ENCODE results near the gene ABCE1.

ABCE1 gene

GRCh38 chr4:145102619-145103018 is 4.5 kb downstream of the ABCE1 start:
- no peak overlapping the region for H3K4me3 ChIP-seq (ENCODE audit: low read depth, low read length)
- TF ChIP-seq, protein P1, sequence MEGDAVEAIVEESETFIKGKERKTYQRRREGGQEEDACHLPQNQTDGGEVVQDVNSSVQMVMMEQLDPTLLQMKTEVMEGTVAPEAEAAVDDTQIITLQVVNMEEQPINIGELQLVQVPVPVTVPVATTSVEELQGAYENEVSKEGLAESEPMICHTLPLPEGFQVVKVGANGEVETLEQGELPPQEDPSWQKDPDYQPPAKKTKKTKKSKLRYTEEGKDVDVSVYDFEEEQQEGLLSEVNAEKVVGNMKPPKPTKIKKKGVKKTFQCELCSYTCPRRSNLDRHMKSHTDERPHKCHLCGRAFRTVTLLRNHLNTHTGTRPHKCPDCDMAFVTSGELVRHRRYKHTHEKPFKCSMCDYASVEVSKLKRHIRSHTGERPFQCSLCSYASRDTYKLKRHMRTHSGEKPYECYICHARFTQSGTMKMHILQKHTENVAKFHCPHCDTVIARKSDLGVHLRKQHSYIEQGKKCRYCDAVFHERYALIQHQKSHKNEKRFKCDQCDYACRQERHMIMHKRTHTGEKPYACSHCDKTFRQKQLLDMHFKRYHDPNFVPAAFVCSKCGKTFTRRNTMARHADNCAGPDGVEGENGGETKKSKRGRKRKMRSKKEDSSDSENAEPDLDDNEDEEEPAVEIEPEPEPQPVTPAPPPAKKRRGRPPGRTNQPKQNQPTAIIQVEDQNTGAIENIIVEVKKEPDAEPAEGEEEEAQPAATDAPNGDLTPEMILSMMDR (IDR thresholded peaks at IDR 0.05; ENCODE audit: low read depth, low read length): no peak

DNA sequence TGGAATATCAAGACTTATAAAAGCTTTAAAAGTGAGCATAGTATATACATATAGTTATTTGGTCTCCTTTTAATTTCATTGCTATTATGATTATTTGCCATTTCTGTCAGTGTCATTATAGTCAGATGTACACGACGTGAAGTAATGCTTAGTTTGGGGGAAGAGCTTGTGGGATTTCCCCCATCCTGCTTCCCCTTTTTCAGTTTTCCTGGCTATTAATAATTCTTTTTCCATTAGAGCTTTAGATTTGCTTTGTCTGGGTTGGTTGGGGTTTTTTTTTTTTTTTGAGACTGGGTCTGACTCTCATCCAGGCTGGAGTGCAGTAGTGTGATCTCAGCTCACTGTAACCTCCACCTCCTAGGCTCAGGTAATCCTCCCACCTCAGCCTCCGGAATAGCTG is 5.4 kb downstream of the ABCE1 start:
- no peak overlapping the region for H3K4me3 ChIP-seq (ENCODE audit: low read depth, low read length)
- TF ChIP-seq, protein P1 (IDR thresholded peaks at IDR 0.05; ENCODE audit: low read depth, low read length): no peak

- TF ChIP-seq, protein P1 (IDR thresholded peaks at IDR 0.05; ENCODE audit: low read depth, low read length): no peak
- H3K4me3 ChIP-seq (ENCODE audit: low read depth, low read length): no peak overlapping the region
Observed at GRCh38 chr4:145107126-145107525, 9.0 kb downstream of the ABCE1 start.

DNA sequence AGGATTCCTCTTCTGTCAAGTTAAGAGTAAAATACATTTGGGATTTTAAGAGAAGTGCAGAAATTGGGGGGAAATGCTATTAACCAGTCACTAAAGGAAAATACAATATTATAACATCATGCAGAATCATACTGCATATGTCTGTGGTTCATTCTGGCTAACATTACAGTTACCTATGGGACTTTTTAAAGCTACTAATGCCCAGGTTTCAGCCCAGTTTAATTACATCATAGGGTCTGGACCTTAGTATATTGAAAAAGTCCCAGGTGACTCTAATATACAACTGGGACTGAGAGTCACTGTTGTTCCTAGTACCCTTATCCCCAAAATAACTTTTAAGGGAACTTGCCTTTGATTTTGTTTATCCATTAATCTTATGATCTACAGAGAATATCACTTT is 10.0 kb downstream of the ABCE1 start:
- no peak overlapping the region for H3K4me3 ChIP-seq (ENCODE audit: low read depth, low read length)
- TF ChIP-seq, protein P1 (IDR thresholded peaks at IDR 0.05; ENCODE audit: low read depth, low read length): no peak

- TF ChIP-seq, protein P1 (IDR thresholded peaks at IDR 0.05; ENCODE audit: low read depth, low read length): no peak
- H3K4me3 ChIP-seq (ENCODE audit: low read depth, low read length): no peak overlapping the region
Observed at GRCh38 chr4:145125396-145125795, 27.3 kb downstream of the ABCE1 start.

DNA sequence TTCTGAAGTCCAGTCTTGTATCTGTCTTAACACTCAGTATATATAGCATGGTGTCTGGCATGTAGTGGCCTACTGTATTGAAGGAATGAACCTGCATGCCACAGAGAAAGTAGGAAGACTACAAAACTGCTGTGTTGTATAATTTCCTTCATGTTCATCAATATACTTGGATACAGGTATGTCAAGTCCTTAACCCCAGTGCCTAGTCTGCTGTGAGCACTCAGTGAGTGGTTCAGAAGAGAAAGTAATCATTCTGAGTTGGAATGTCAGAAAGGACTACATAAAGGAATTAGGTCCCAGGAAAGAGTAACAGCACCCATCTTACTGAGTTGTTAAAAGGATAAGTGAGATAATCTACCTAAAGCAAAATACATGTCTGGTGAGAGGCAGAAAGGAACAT is 32.0 kb downstream of the ABCE1 start:
- TF ChIP-seq, protein P1 (IDR thresholded peaks at IDR 0.05; ENCODE audit: low read depth, low read length): no peak
- no peak overlapping the region for H3K4me3 ChIP-seq (ENCODE audit: low read depth, low read length)

DNA sequence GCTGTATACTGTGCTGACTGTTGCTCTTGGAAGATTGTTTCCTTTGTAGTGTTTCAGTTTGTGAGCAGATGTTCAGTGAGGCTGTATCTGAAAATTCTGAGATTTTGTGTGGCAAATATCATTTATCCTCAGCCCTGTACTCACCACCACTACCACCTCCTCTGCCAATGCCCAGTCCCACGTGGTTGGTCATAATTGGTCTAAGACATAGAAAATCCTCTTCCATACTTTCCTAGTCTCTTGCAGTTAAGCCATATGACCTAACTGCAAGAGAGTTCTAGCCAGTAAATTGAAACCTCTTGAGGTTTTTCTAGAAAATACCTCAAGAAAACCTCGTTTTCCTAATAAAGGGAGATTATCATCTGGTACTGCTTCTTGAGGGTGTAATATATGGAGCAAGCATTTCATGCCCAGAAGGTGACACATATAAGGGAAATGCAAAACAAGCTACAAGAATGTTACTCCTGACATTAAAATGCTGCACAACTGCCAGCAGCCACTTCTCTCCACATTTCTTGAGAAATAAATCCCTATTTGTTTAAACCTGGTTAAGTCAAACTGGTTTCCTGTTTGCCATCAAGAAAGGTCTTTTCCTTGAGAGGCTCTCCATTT is 32.8 kb downstream of the ABCE1 start:
- H3K4me3 ChIP-seq (ENCODE audit: low read depth, low read length): no peak overlapping the region
- TF ChIP-seq, protein P1 (IDR thresholded peaks at IDR 0.05; ENCODE audit: low read depth, low read length): no peak

All from WI38 (cell line).